Activated CD8-positive, alpha-beta T cell treated with anti-CD3 and anti-CD28 coated beads for 36 hours (primary cell): Measurements from ENCODE around the gene THBS4. TPM values are rescaled to one million over a fixed set of nuclear protein-coding genes. Genes with fewer than 3 reads are reported as not detected.
A peak's percentile ranks its signal among the peaks of the same experiment; 100 is the strongest.

Experiments used
- ATAC-seq: fragments of 200-7000 bp; cut with Tn5 transposase; one replicate; pipeline ENCODE4 v1.10.0; 2021; ENCODE audit warnings: mild to moderate bottlenecking, moderate library complexity
- CTCF ChIA-PET: fragments of 350-600 bp; sonication (Branson Sonifier 250); formaldehyde crosslinking; loops from one replicate; lab custom pipeline; 2021; ENCODE audit warnings: antibody characterized with exemption; lab: Charles Lee
- POLR2A ChIA-PET: fragments of 350-600 bp; sonication (Branson Sonifier 250); formaldehyde crosslinking; loops from one replicate; lab custom pipeline; 2021; ENCODE audit warnings: antibody characterized with exemption; lab: Charles Lee
- DNase-seq: peaks from one replicate; pipeline ENCODE4 v3.0.0-alpha.2; 2020
- H3K27ac Mint-ChIP-seq: one replicate; pipeline ENCODE4 v1.8.0; 2021; ENCODE audit warnings: mild to moderate bottlenecking, mixed read lengths
- H3K27me3 Mint-ChIP-seq: one replicate; pipeline ENCODE4 v1.8.0; 2021; ENCODE audit warnings: mixed read lengths
- H3K36me3 Mint-ChIP-seq: one replicate; pipeline ENCODE4 v1.8.0; 2021; ENCODE audit warnings: low read depth, mixed read lengths
- H3K4me1 Mint-ChIP-seq: one replicate; pipeline ENCODE4 v1.8.0; 2021; ENCODE audit warnings: low read depth, mixed read lengths
- H3K4me3 Mint-ChIP-seq: one replicate; pipeline ENCODE4 v1.8.0; 2021; ENCODE audit warnings: mild to moderate bottlenecking, moderate library complexity, mixed read lengths
- H3K9me3 Mint-ChIP-seq: one replicate; pipeline ENCODE4 v1.8.0; 2021; ENCODE audit warnings: mixed read lengths
- CTCF ChIP-seq: fragments of 200-600 bp; IDR thresholded peaks from one replicate; pipeline ENCODE4 v1.8.0; 2022; ENCODE audit warnings: antibody characterized with exemption, mild to moderate bottlenecking
- intact Hi-C: fragments of 100-400 bp; cut with micrococcal nuclease; formaldehyde crosslinking; loops from one replicate; pipeline ENCODE4 v1.10.0; 2022
- total RNA-seq, 2 experiments: library from RNA; stranded (reverse); gene quantifications; one replicate each; pipeline ENCODE4 v1.2.3, GENCODE V29; 2021

Gene THBS4
- total RNA-seq, 2 experiments from 2014 or later, result 2.3 to 2.5 TPM

- no peaks in the 10 kb centered on the region for H3K27me3 Mint-ChIP-seq
- H3K27ac Mint-ChIP-seq, result no peak overlapping the region
- no peak for DNase-seq
- ChIA-PET POLR2A (interaction anchor here (0.5 kb wide), 1 partner anchor 1116 kb away, joined by 3 read pairs; no protein-coding TSS in a partner anchor), CTCF (interaction anchor here (0.6 to 0.9 kb wide), 2 partner anchors 12 to 65 kb away, joined by 3 to 5 read pairs; no protein-coding TSS in a partner anchor)
- peak; percentile 24 for ATAC-seq
- H3K36me3 Mint-ChIP-seq, result no peaks in the 10 kb centered on the region
- H3K9me3 Mint-ChIP-seq, result no peaks in the 10 kb centered on the region
- no peak overlapping the region for H3K4me3 Mint-ChIP-seq
- peaks cover 4% of the 10 kb centered on the region for H3K4me1 Mint-ChIP-seq
- no peak for TF ChIP-seq CTCF
- intact Hi-C loops, result no loop called here
Measured at GRCh38 chr5:80071510-80072021, 36.4 kb downstream of the THBS4 start.

GRCh38 chr5:80072103-80073073 is 37.2 kb downstream of the THBS4 start:
- intact Hi-C loops, result no loop called here
- Mint-ChIP-seq H3K27ac (no peak overlapping the region), H3K4me1 (peaks cover 4% of the 10 kb centered on the region), H3K9me3 (no peaks in the 10 kb centered on the region), H3K36me3 (no peaks in the 10 kb centered on the region), H3K4me3 (no peak overlapping the region), H3K27me3 (no peaks in the 10 kb centered on the region)
- ATAC-seq (no peak), DNase-seq (no peak)
- TF ChIP-seq CTCF, result no peak
- ChIA-PET POLR2A (interaction anchor here (0.5 kb wide), 1 partner anchor 1115 kb away, joined by 3 read pairs; no protein-coding TSS in a partner anchor), CTCF (interaction anchor here (0.6 to 1.1 kb wide), 2 partner anchors 11 to 65 kb away, joined by 3 to 5 read pairs; no protein-coding TSS in a partner anchor)

- TF ChIP-seq CTCF, result no peak
- no peaks in the 10 kb centered on the region for H3K27me3 Mint-ChIP-seq
- H3K36me3 Mint-ChIP-seq, result no peaks in the 10 kb centered on the region
- H3K9me3 Mint-ChIP-seq, result no peaks in the 10 kb centered on the region
- H3K27ac Mint-ChIP-seq, result no peak overlapping the region
- H3K4me1 Mint-ChIP-seq, result no peaks in the 10 kb centered on the region
- DNase-seq (no peak), ATAC-seq (no peak)
- POLR2A ChIA-PET, result interaction anchor here (1.1 kb wide), 1 partner anchor 137 kb away, joined by 3 read pairs; no protein-coding TSS in a partner anchor
- CTCF ChIA-PET, result no interaction called here
- intact Hi-C loops, result no loop called here
- no peak overlapping the region for H3K4me3 Mint-ChIP-seq
Measured at GRCh38 chr5:80076131-80077050, 41.2 kb downstream of the THBS4 start.

- no peaks in the 10 kb centered on the region for H3K36me3 Mint-ChIP-seq
- TF ChIP-seq CTCF, result no peak
- no peaks in the 10 kb centered on the region for H3K9me3 Mint-ChIP-seq
- intact Hi-C loops, result no loop called here
- POLR2A ChIA-PET, result interaction anchor here (1.1 kb wide), 1 partner anchor 138 kb away, joined by 3 read pairs; no protein-coding TSS in a partner anchor
- no peak overlapping the region for H3K27ac Mint-ChIP-seq
- no peak for ATAC-seq
- no peaks in the 10 kb centered on the region for H3K27me3 Mint-ChIP-seq
- CTCF ChIA-PET, result interaction anchor here (1.8 to 2.6 kb wide), 2 partner anchors 152 to 230 kb away, joined by 7 to 9 read pairs; no protein-coding TSS in a partner anchor
- H3K4me1 Mint-ChIP-seq, result no peaks in the 10 kb centered on the region
- no peak for DNase-seq
- H3K4me3 Mint-ChIP-seq, result no peak overlapping the region
Measured at GRCh38 chr5:80077051-80077714, 42.0 kb downstream of the THBS4 start.
